ENCODE measurements around the gene EMX2. TPM values are rescaled to one million over a fixed set of nuclear protein-coding genes. Genes with fewer than 3 reads are reported as not detected.
A peak's percentile ranks its signal among the peaks of the same experiment; 100 is the strongest.

Gene EMX2
- total RNA-seq, 1 experiment from 2014 or later = not detected

- H3K9ac ChIP-seq (ENCODE audit: low read length) = no peak overlapping the region
- no peaks in the 10 kb centered on the region for H4K20me1 ChIP-seq (ENCODE audit: insufficient read depth, low read depth, low read length)
- no peaks in the 10 kb centered on the region for H3K36me3 ChIP-seq (ENCODE audit: insufficient read depth, low read length)
- no peak overlapping the region for H3K27ac ChIP-seq (ENCODE audit: low read length)
- H3K4me2 ChIP-seq (ENCODE audit: low read depth, low read length, poor library complexity, severe bottlenecking) = no peak overlapping the region
- no peaks in the 10 kb centered on the region for H3K27me3 ChIP-seq (ENCODE audit: low read length)
- H2AFZ ChIP-seq (ENCODE audit: low read length) = no peak overlapping the region
- no peaks in the 10 kb centered on the region for H3K4me1 ChIP-seq (ENCODE audit: low read length)
- no peaks in the 10 kb centered on the region for H3K9me3 ChIP-seq (ENCODE audit: low read length)
- DNase-seq = no peak
- no peaks in the 10 kb centered on the region for H3K79me2 ChIP-seq (ENCODE audit: low read length)
- H3K4me3 ChIP-seq (ENCODE audit: low read length) = no peak overlapping the region
- no peaks in the 10 kb centered on the region for H3K9me2 ChIP-seq (replicated peaks; ENCODE audit: insufficient read depth, low read length)
These were observed 7.9 kb upstream of the EMX2 start for GRCh38 chr10:117534321-117535297.

DNA sequence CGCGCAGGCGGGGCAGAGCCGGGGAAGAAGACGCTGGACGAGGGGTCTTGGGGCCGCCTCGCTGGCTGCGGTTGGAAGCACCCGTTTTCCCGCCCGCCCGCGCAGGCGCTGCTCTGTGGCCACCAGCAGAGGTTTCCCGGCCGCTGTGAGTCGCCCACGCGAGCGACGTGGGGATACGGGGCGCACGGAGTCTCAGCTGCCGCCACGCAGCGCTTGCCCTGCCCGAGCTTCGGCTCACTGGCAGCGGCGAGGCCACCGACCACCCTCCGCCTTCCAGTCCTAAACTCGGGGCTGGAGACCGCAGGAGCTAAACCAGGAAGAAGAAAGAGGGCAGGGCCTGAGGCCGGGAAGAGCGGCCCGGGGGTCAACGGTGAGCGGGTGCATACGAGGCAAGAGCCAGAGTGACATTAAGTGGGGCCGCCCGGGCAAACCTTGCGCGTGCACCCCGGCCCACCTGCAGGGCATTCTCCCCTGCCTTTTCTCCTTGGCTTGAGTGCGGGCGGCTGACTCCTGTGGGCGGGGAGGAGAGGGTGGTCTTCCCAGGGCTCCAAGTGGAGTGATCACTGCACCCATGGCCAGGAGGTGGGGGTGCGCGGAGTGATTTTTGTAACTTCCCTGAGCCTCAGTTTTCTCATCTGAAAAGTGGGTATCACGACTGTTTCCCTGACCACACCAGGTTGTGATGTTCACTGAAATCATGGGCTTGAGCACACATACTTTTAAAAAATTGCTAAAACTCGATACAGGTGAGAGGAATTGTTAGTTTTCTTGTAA is 7.1 kb upstream of the EMX2 start:
- no peak overlapping the region for H3K4me2 ChIP-seq (ENCODE audit: low read depth, low read length, poor library complexity, severe bottlenecking)
- no peaks in the 10 kb centered on the region for H3K9me3 ChIP-seq (ENCODE audit: low read length)
- H3K27me3 ChIP-seq (ENCODE audit: low read length) = no peaks in the 10 kb centered on the region
- H3K9ac ChIP-seq (ENCODE audit: low read length) = no peak overlapping the region
- no peaks in the 10 kb centered on the region for H3K4me1 ChIP-seq (ENCODE audit: low read length)
- H3K79me2 ChIP-seq (ENCODE audit: low read length) = no peaks in the 10 kb centered on the region
- H3K36me3 ChIP-seq (ENCODE audit: insufficient read depth, low read length) = no peaks in the 10 kb centered on the region
- H3K27ac ChIP-seq (ENCODE audit: low read length) = no peak overlapping the region
- no peaks in the 10 kb centered on the region for H3K9me2 ChIP-seq (replicated peaks; ENCODE audit: insufficient read depth, low read length)
- no peaks in the 10 kb centered on the region for H4K20me1 ChIP-seq (ENCODE audit: insufficient read depth, low read depth, low read length)
- no peak for DNase-seq
- H2AFZ ChIP-seq (ENCODE audit: low read length) = no peak overlapping the region
- H3K4me3 ChIP-seq (ENCODE audit: low read length) = no peak overlapping the region

DNA sequence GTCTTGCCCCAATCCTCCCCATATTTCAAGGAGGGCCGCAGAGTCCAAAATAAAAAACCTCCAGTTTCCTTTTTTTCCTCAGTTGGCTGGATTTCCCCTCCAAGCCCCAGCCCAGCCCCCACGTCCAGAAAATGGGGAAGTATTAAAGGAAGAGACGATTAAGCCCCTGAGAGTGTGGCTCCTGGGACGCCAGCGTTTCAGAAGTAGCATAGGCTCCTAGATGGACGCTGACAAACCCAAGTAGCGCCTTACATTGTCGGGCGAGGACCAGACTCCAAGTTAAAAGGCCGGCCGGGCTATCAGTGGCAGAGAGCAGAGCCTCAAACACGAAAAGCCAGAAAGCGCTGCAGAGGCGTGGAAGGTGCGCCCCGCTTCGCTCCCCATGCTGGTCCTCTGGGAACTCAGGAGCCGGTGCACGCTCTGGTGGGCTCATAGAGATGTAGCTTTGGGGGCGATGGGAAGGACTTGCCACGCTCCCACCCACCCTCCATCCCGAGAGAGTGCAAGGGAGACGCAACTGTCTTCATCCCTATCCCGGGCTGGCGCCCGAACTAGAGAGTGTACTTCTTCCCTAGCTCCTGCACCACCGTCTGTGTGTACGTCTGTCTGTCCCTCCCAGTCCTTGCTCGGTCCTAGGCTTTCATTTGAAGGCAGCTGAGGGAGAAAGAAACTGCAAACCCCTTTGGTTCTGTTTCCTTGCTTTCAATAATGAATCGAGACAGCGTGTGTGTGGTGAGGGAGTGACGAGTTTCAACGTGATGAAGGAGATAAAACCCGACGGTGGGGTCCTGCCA is 6.3 kb upstream of the EMX2 start:
- no peaks in the 10 kb centered on the region for H3K9me2 ChIP-seq (replicated peaks; ENCODE audit: insufficient read depth, low read length)
- no peak for DNase-seq
- H3K9ac ChIP-seq (ENCODE audit: low read length) = no peak overlapping the region
- no peak overlapping the region for H3K27ac ChIP-seq (ENCODE audit: low read length)
- H3K9me3 ChIP-seq (ENCODE audit: low read length) = no peaks in the 10 kb centered on the region
- no peak overlapping the region for H3K4me2 ChIP-seq (ENCODE audit: low read depth, low read length, poor library complexity, severe bottlenecking)
- H3K4me3 ChIP-seq (ENCODE audit: low read length) = no peak overlapping the region
- H3K27me3 ChIP-seq (ENCODE audit: low read length) = no peaks in the 10 kb centered on the region
- H2AFZ ChIP-seq (ENCODE audit: low read length) = no peak overlapping the region
- no peaks in the 10 kb centered on the region for H3K79me2 ChIP-seq (ENCODE audit: low read length)
- no peaks in the 10 kb centered on the region for H4K20me1 ChIP-seq (ENCODE audit: insufficient read depth, low read depth, low read length)
- H3K4me1 ChIP-seq (ENCODE audit: low read length) = no peaks in the 10 kb centered on the region
- H3K36me3 ChIP-seq (ENCODE audit: insufficient read depth, low read length) = no peaks in the 10 kb centered on the region

GRCh38 chr10:117536866-117537435 is 5.6 kb upstream of the EMX2 start:
- Histone ChIP-seq H3K27ac (ENCODE audit: low read length) (no peak overlapping the region), H3K79me2 (ENCODE audit: low read length) (no peaks in the 10 kb centered on the region), H3K4me1 (ENCODE audit: low read length) (no peaks in the 10 kb centered on the region), H3K27me3 (ENCODE audit: low read length) (no peaks in the 10 kb centered on the region), H3K4me2 (ENCODE audit: low read depth, low read length, poor library complexity, severe bottlenecking) (no peak overlapping the region), H3K9me3 (ENCODE audit: low read length) (no peaks in the 10 kb centered on the region), H2AFZ (ENCODE audit: low read length) (no peak overlapping the region), H3K4me3 (ENCODE audit: low read length) (no peak overlapping the region), H4K20me1 (ENCODE audit: insufficient read depth, low read depth, low read length) (no peaks in the 10 kb centered on the region), H3K9ac (ENCODE audit: low read length) (no peak overlapping the region), H3K9me2 (replicated peaks; ENCODE audit: insufficient read depth, low read length) (no peaks in the 10 kb centered on the region), H3K36me3 (ENCODE audit: insufficient read depth, low read length) (no peaks in the 10 kb centered on the region)
- no peak for DNase-seq

GRCh38 chr10:117537436-117537903 is 5.1 kb upstream of the EMX2 start:
- no peaks in the 10 kb centered on the region for H3K36me3 ChIP-seq (ENCODE audit: insufficient read depth, low read length)
- no peak overlapping the region for H3K9ac ChIP-seq (ENCODE audit: low read length)
- no peak overlapping the region for H3K27ac ChIP-seq (ENCODE audit: low read length)
- H3K9me2 ChIP-seq (replicated peaks; ENCODE audit: insufficient read depth, low read length) = no peaks in the 10 kb centered on the region
- H3K27me3 ChIP-seq (ENCODE audit: low read length) = no peaks in the 10 kb centered on the region
- DNase-seq = peak; percentile 52
- H3K9me3 ChIP-seq (ENCODE audit: low read length) = no peaks in the 10 kb centered on the region
- no peaks in the 10 kb centered on the region for H4K20me1 ChIP-seq (ENCODE audit: insufficient read depth, low read depth, low read length)
- no peaks in the 10 kb centered on the region for H3K4me1 ChIP-seq (ENCODE audit: low read length)
- H3K4me2 ChIP-seq (ENCODE audit: low read depth, low read length, poor library complexity, severe bottlenecking) = no peak overlapping the region
- no peak overlapping the region for H3K4me3 ChIP-seq (ENCODE audit: low read length)
- H2AFZ ChIP-seq (ENCODE audit: low read length) = no peak overlapping the region
- H3K79me2 ChIP-seq (ENCODE audit: low read length) = no peaks in the 10 kb centered on the region

GRCh38 chr10:117537904-117538524 is 4.5 kb upstream of the EMX2 start:
- no peak for DNase-seq
- H3K9me3 ChIP-seq (ENCODE audit: low read length) = no peaks in the 10 kb centered on the region
- no peaks in the 10 kb centered on the region for H3K27me3 ChIP-seq (ENCODE audit: low read length)
- no peaks in the 10 kb centered on the region for H3K9me2 ChIP-seq (replicated peaks; ENCODE audit: insufficient read depth, low read length)
- no peak overlapping the region for H3K4me2 ChIP-seq (ENCODE audit: low read depth, low read length, poor library complexity, severe bottlenecking)
- no peak overlapping the region for H3K4me3 ChIP-seq (ENCODE audit: low read length)
- no peak overlapping the region for H3K9ac ChIP-seq (ENCODE audit: low read length)
- no peak overlapping the region for H2AFZ ChIP-seq (ENCODE audit: low read length)
- H3K27ac ChIP-seq (ENCODE audit: low read length) = no peak overlapping the region
- H3K4me1 ChIP-seq (ENCODE audit: low read length) = no peaks in the 10 kb centered on the region
- no peaks in the 10 kb centered on the region for H3K36me3 ChIP-seq (ENCODE audit: insufficient read depth, low read length)
- H3K79me2 ChIP-seq (ENCODE audit: low read length) = no peaks in the 10 kb centered on the region
- H4K20me1 ChIP-seq (ENCODE audit: insufficient read depth, low read depth, low read length) = no peaks in the 10 kb centered on the region

DNA sequence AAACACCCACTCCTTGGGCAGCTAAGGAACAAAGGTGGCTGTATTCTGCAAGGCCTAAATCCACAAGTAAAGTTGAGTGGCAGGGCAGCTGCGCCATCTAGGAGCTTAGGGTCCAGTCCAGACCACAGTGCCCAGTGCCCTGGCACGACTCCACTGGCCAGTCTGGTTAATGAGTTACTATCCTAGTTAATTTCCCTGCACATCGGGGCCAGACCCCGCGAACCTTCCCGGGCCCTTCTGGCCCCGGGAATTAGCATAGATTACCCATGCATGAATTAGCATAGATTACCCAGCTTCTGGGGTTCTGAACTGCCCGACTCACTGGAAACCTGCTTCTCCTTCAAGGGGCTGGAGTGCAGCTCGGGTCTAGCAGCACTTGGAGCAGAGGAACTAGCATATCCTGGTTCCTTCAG is 3.2 kb upstream of the EMX2 start:
- Histone ChIP-seq H3K4me3 (ENCODE audit: low read length) (no peak overlapping the region), H3K4me2 (ENCODE audit: low read depth, low read length, poor library complexity, severe bottlenecking) (no peak overlapping the region), H3K27ac (ENCODE audit: low read length) (no peak overlapping the region), H3K9me2 (replicated peaks; ENCODE audit: insufficient read depth, low read length) (no peaks in the 10 kb centered on the region), H3K79me2 (ENCODE audit: low read length) (no peaks in the 10 kb centered on the region), H2AFZ (ENCODE audit: low read length) (no peak overlapping the region), H4K20me1 (ENCODE audit: insufficient read depth, low read depth, low read length) (no peaks in the 10 kb centered on the region), H3K9me3 (ENCODE audit: low read length) (no peaks in the 10 kb centered on the region), H3K4me1 (ENCODE audit: low read length) (no peaks in the 10 kb centered on the region), H3K36me3 (ENCODE audit: insufficient read depth, low read length) (no peaks in the 10 kb centered on the region), H3K27me3 (ENCODE audit: low read length) (no peaks in the 10 kb centered on the region), H3K9ac (ENCODE audit: low read length) (no peak overlapping the region)
- DNase-seq = no peak

All from Karpas-422 (cell line).